ENCODE data around the gene F10. TPM values are rescaled to one million over a fixed set of nuclear protein-coding genes. Genes with fewer than 3 reads are reported as not detected.
A peak's percentile ranks its signal among the peaks of the same experiment; 100 is the strongest.

Gene F10
- total and polyA plus RNA-seq, 2 of the 13 experiments (the other 11 are each of a cell fraction or from before 2014, with no cell fraction given): 58.4 to 237 TPM

- in situ Hi-C loops (cut with HindIII; ENCODE audit: extremely low pct_ligation_motif_present, low pct_unique_long_range_greater_than_20kb): loop anchor here (5.0 kb wide), 1 partner anchor 86 kb away; no protein-coding TSS in a partner anchor
- H3K4me3 ChIP-seq (replicated peaks in 1 of 3; ENCODE audit: insufficient read depth in 1 of 3, low read depth in 2 of 3, low read length in 3 of 3): peak overlapping the region; percentile 70 to 92 (median 76)
- H3K9ac ChIP-seq (ENCODE audit: insufficient read depth, low read depth, low read length): peak overlapping the region; percentile 79
- H4K20me1 ChIP-seq (ENCODE audit: insufficient read depth, low read length): peaks cover 4% of the 10 kb centered on the region; the same call in 1 of the 2 replicates
- ChIA-PET POLR2A (interaction anchor here (0.6 to 3.6 kb wide), 22 partner anchors 9 to 181 kb away, joined by 3 to 71 read pairs (median 4); partner anchors contain the start of genes CUL4A, F7 and PCID2), CTCF (ENCODE audit: low intra/inter-chr PET ratio, low total read pairs) (interaction anchor here (2.5 kb wide), 1 partner anchor 89 kb away, joined by 15 read pairs; no protein-coding TSS in a partner anchor)
- H2AFZ ChIP-seq (ENCODE audit: low read length): no peak overlapping the region
- H3K27ac ChIP-seq (ENCODE audit: extremely low read length, insufficient read depth, low read length): peak overlapping the region; percentile 83
- no peaks in the 10 kb centered on the region; a peak in 1 of 5 replicates for H3K27me3 ChIP-seq (ENCODE audit: control insufficient read depth in 1 of 2, insufficient read depth in 2 of 2, low read length in 2 of 2)
- 10% methylated on average over 15 of the region's 29 CpGs for WGBS (ENCODE audit: low lambda C conversion rate)
- H3K79me2 ChIP-seq (ENCODE audit: insufficient read depth, low read length): peaks cover 28% of the 10 kb centered on the region
- peaks cover 43% of the 10 kb centered on the region for H3K4me1 ChIP-seq (ENCODE audit: insufficient read depth, low read length)
- ATAC-seq (peak; percentile 52), FAIRE-seq (no peak), DNase-seq (ENCODE audit: low spot score) (peak; percentile 52)
- H3K36me3 ChIP-seq (replicated peaks in 1 of 2; ENCODE audit: control insufficient read depth in 1 of 2, insufficient read depth in 2 of 2, low read length in 2 of 2): peaks cover 0 to 1% of the 10 kb centered on the region in 2 experiments; a peak in 2 of 5 replicates
- intact Hi-C loops (cut with micrococcal nuclease; ENCODE audit: unreplicated experiment): loop anchor here (1.0 to 5.0 kb wide), 6 partner anchors 19 to 181 kb away; partner anchors contain the start of genes CUL4A, F7 and PCID2
- peak overlapping the region; percentile 86 for H3K4me2 ChIP-seq (ENCODE audit: low read depth, low read length)
- no peaks in the 10 kb centered on the region for H3K9me3 ChIP-seq (ENCODE audit: low read length)
- no TSS peak for BruUV-seq (replicated peaks)
- no peak for TF ChIP-seq CREBL2 (CRISPR knock-in tag; IDR thresholded peaks at IDR 0.05; ENCODE audit: borderline replicate concordance)
- no peak for TF ChIP-seq AHR (CRISPR knock-in tag; IDR thresholded peaks at IDR 0.05)
- TF ChIP-seq ZNF737 (CRISPR knock-in tag; IDR thresholded peaks at IDR 0.05; ENCODE audit: borderline replicate concordance): no peak
- no peak for TF ChIP-seq E2F1 (CRISPR knock-in tag; IDR thresholded peaks at IDR 0.05)
- TF ChIP-seq JUND (CRISPR knock-in tag; IDR thresholded peaks at IDR 0.05): 0 out of 2 replicates have a peak, but pooled peaks have one; percentile 6
- no peak for TF ChIP-seq GLMP (CRISPR knock-in tag; IDR thresholded peaks at IDR 0.05; ENCODE audit: borderline replicate concordance)
- peak; percentile 49; the same call in 1 of the 2 replicates for TF ChIP-seq SAP130 (CRISPR knock-in tag; IDR thresholded peaks at IDR 0.05; ENCODE audit: low read depth)
- no peak for TF ChIP-seq E2F2 (CRISPR knock-in tag; IDR thresholded peaks at IDR 0.05; ENCODE audit: borderline replicate concordance)
- TF ChIP-seq GRHL1 (CRISPR knock-in tag; conservative IDR thresholded peaks at IDR 0.05): no peak
- TF ChIP-seq SMAD9 (CRISPR knock-in tag; IDR thresholded peaks at IDR 0.05): no peak
- no peak for TF ChIP-seq SOX5 (CRISPR knock-in tag; IDR thresholded peaks at IDR 0.05; ENCODE audit: borderline replicate concordance)
- TF ChIP-seq ZNF564 (CRISPR knock-in tag; IDR thresholded peaks at IDR 0.05): no peak
- no peak for TF ChIP-seq ZNF253 (CRISPR knock-in tag; IDR thresholded peaks at IDR 0.05; ENCODE audit: borderline replicate concordance)
- 0 out of 2 replicates have a peak, but pooled peaks have one; percentile 16 for TF ChIP-seq ZNF431 (CRISPR knock-in tag; IDR thresholded peaks at IDR 0.05; ENCODE audit: borderline replicate concordance, low read depth)
- no peak for TF ChIP-seq ZNF772 (CRISPR knock-in tag; IDR thresholded peaks at IDR 0.05)
- no peak for TF ChIP-seq ZBTB21 (CRISPR knock-in tag; IDR thresholded peaks at IDR 0.05)
- TF ChIP-seq NCOA2 (CRISPR knock-in tag; IDR thresholded peaks at IDR 0.05): no peak
These were observed 915 bp downstream of the F10 start for GRCh38 chr13:113123226-113124201.
